Measurements from ENCODE around the gene PTPRT. TPM values are rescaled to one million over a fixed set of nuclear protein-coding genes. Genes with fewer than 3 reads are reported as not detected.

The PTPRT gene
- total RNA-seq, 1 donor from 2014 or later, result not detected

DNA sequence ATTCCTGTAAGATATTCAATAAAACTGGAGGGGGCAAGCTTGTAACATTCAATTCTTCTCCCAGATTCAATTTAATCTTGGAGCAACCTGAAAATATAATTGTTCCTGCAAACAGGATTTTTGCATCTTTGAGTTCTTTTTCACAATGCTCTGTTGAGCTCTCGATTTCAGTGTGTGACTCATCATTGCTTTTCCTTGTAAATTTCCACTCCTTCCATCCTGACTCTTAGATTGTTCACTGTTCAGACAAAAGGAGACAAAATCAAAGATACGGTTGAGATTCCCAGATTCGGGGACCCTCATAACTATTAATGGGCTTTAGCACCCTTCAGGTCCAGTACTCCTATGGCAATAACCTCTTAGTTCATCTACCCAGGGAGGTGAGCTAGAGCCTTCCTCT lies 999.6 kb downstream of the PTPRT start:
- Mint-ChIP-seq H3K27ac (ENCODE audit: unreplicated experiment) (no peak overlapping the region), H3K9me3 (ENCODE audit: low read depth) (peaks cover 27% of the 10 kb centered on the region), H3K27me3 (ENCODE audit: low read depth) (no peaks in the 10 kb centered on the region), H3K4me1 (ENCODE audit: low read depth) (no peaks in the 10 kb centered on the region), H3K4me3 (ENCODE audit: unreplicated experiment) (no peak overlapping the region), H3K36me3 (ENCODE audit: low read depth) (no peaks in the 10 kb centered on the region)
- DNase-seq (ENCODE audit: low spot score), result no peak
- TF ChIP-seq, protein P1, sequence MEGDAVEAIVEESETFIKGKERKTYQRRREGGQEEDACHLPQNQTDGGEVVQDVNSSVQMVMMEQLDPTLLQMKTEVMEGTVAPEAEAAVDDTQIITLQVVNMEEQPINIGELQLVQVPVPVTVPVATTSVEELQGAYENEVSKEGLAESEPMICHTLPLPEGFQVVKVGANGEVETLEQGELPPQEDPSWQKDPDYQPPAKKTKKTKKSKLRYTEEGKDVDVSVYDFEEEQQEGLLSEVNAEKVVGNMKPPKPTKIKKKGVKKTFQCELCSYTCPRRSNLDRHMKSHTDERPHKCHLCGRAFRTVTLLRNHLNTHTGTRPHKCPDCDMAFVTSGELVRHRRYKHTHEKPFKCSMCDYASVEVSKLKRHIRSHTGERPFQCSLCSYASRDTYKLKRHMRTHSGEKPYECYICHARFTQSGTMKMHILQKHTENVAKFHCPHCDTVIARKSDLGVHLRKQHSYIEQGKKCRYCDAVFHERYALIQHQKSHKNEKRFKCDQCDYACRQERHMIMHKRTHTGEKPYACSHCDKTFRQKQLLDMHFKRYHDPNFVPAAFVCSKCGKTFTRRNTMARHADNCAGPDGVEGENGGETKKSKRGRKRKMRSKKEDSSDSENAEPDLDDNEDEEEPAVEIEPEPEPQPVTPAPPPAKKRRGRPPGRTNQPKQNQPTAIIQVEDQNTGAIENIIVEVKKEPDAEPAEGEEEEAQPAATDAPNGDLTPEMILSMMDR (IDR thresholded peaks at IDR 0.05), result no peak

DNA sequence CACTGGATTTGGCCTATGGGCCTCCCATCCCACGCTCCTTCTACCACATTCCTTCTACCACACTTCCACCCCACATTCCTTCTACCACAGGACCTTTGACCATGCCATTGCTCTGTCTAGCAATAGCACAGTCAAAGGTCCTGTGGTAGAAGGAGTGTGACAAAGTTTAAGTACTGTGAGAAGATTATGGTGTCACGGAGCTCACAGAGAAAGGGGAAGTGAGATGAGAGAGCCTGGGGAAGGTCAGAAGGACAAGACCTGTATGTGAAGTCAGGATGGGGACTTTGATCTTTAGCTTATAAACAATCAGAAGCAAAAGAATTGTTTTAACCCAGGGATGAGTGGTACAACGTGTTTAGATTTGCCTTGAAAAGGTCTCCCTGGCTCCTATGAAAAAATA lies 1003.4 kb downstream of the PTPRT start:
- Mint-ChIP-seq H3K27me3 (ENCODE audit: low read depth) (no peaks in the 10 kb centered on the region), H3K27ac (ENCODE audit: unreplicated experiment) (no peak overlapping the region), H3K9me3 (ENCODE audit: low read depth) (peaks cover 44% of the 10 kb centered on the region), H3K4me1 (ENCODE audit: low read depth) (no peaks in the 10 kb centered on the region), H3K36me3 (ENCODE audit: low read depth) (no peaks in the 10 kb centered on the region), H3K4me3 (ENCODE audit: unreplicated experiment) (no peak overlapping the region)
- DNase-seq (ENCODE audit: low spot score), result no peak
- TF ChIP-seq, protein P1 (IDR thresholded peaks at IDR 0.05), result no peak

DNA sequence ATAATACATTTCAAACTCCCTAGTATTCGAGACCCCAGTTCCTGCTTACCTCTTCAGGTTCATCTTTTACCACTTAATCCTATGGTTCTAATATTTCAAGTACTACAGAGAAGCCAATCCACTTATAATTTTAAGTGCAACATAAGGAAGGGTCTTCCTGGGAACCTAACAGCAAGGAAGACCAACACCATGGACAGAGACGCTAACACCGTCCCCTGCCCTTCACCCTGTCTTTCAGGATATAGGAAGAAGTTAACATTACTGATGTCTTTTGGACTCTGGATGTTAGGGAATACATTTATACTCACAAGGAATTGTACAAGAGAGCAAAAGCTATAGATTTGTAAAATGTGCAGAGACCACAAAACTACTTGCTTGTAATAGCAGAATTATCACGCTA lies 1006.6 kb downstream of the PTPRT start:
- Mint-ChIP-seq H3K27me3 (ENCODE audit: low read depth) (no peaks in the 10 kb centered on the region), H3K4me1 (ENCODE audit: low read depth) (no peaks in the 10 kb centered on the region), H3K27ac (ENCODE audit: unreplicated experiment) (no peak overlapping the region), H3K9me3 (ENCODE audit: low read depth) (peaks cover 52% of the 10 kb centered on the region), H3K36me3 (ENCODE audit: low read depth) (no peaks in the 10 kb centered on the region), H3K4me3 (ENCODE audit: unreplicated experiment) (no peak overlapping the region)
- TF ChIP-seq, protein P1 (IDR thresholded peaks at IDR 0.05), result no peak
- no peak for DNase-seq (ENCODE audit: low spot score)

DNA sequence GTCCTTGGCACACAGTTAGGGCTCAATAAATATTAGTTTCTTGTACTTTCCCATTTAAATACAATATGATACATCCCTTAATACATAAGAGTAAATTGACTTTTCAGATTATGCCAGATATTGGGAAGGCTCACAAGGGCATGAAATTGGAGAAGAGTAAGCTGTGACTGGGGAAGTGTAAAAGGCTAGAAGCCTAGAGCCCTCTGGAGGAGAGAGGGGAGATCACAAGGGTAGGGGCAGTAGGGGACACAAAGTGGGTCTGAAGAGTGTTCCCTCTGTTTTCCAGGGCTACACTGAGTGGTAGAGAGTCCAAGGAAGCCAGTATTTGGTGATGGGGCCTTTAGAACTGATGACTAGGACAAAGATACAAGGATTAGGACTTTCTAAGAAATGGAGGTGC lies 1008.6 kb downstream of the PTPRT start:
- peaks cover 44% of the 10 kb centered on the region for H3K9me3 Mint-ChIP-seq (ENCODE audit: low read depth)
- H3K4me1 Mint-ChIP-seq (ENCODE audit: low read depth), result no peaks in the 10 kb centered on the region
- DNase-seq (ENCODE audit: low spot score), result no peak
- no peaks in the 10 kb centered on the region for H3K27me3 Mint-ChIP-seq (ENCODE audit: low read depth)
- no peak overlapping the region for H3K27ac Mint-ChIP-seq (ENCODE audit: unreplicated experiment)
- TF ChIP-seq, protein P1 (IDR thresholded peaks at IDR 0.05), result no peak
- no peaks in the 10 kb centered on the region for H3K36me3 Mint-ChIP-seq (ENCODE audit: low read depth)
- no peak overlapping the region for H3K4me3 Mint-ChIP-seq (ENCODE audit: unreplicated experiment)

DNA sequence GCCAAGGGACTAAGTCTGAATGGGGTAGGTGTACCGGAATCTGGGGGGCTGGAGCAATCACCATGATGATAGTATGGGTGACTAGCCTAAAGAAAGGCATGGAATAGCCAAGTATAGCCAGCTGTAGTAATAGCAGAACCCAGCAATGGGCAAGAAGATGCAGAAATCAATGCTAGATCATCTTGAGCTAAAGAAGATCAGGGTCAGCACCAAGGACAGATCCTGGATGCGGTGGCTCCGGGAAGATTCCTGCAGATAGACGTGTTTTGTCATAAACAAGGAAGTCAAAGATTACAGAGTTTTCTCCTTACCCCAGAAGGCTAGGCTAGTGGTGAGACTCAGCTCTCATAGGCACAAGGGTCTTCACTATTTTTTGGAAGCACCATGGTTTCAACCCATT lies 1009.9 kb downstream of the PTPRT start:
- TF ChIP-seq, protein P1 (IDR thresholded peaks at IDR 0.05), result no peak
- no peaks in the 10 kb centered on the region for H3K27me3 Mint-ChIP-seq (ENCODE audit: low read depth)
- no peaks in the 10 kb centered on the region for H3K36me3 Mint-ChIP-seq (ENCODE audit: low read depth)
- DNase-seq (ENCODE audit: low spot score), result no peak
- peaks cover 36% of the 10 kb centered on the region for H3K9me3 Mint-ChIP-seq (ENCODE audit: low read depth)
- no peak overlapping the region for H3K4me3 Mint-ChIP-seq (ENCODE audit: unreplicated experiment)
- no peaks in the 10 kb centered on the region for H3K4me1 Mint-ChIP-seq (ENCODE audit: low read depth)
- no peak overlapping the region for H3K27ac Mint-ChIP-seq (ENCODE audit: unreplicated experiment)

All from chondrocyte (in vitro differentiated cells).